Daoy (cell line): ENCODE data around the gene ERC2. TPM values are rescaled to one million over a fixed set of nuclear protein-coding genes. Genes with fewer than 3 reads are reported as not detected.
A peak's percentile ranks its signal among the peaks of the same experiment; 100 is the strongest.
"Not testable (repeated sequence)": the region's sequence is repeated elsewhere in the genome, so short reads cannot be mapped to it uniquely, and the experiment has no call there.

Source experiments
- DNase-seq: peaks from one replicate; pipeline ENCODE4 v3.0.0-alpha.2; 2015; ENCODE audit warnings: low read depth
- total RNA-seq: library from RNA; depleted of rRNA; stranded (reverse); fragments of >200 nt; shearing (Covaris generic); gene quantifications from 2 replicates; pipeline ENCODE4 v1.2.3, GENCODE V29; 2014

The ERC2 gene
- total RNA-seq, 1 experiment from 2014 or later = 1.7 TPM

DNA sequence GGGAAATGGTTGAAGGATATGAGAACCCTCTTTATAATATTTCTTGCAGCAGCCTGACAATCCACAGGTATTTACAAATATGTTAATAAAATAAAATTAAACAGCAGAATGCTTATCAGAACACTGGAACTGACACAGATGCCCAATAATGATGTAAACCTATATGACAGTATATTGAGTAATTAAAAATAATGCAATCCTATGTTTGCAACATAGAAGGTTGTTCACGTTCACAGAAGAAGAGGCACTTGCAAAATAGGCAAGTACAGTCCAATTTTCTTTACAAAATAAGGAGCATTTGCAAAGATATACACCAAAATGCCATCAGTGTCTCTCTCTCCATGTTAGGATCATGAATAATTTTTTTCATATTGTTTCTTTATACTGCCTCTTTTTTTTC lies 584.2 kb downstream of the ERC2 start:
- no peak for DNase-seq

DNA sequence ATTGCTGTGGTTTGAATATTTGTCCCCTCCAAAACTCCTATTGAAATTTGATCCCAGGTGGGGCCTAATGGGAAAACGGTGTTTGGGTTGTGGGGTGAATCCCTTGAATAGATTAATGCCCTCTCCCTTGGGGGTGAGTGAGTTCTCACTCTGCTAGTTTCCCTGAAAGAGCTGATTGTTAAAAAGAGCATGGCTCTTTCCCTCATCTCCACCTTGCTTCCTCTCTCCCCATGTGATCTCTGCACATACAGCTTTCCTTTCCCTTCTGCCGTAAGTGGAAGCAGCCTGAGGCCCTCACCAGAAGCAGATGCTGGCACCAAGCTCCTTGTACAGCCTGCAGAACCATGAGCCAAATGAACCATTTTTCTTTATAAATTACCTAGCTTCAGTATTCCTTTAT lies 586.3 kb downstream of the ERC2 start:
- DNase-seq = no peak

- DNase-seq = no peak
Measured at GRCh38 chr3:55880357-55880756, 587.9 kb downstream of the ERC2 start.

GRCh38 chr3:55879901-55880331 lies 588.4 kb downstream of the ERC2 start:
- DNase-seq = no peak

- DNase-seq = no peak
Measured at GRCh38 chr3:55877703-55878102, 590.6 kb downstream of the ERC2 start.

- no peak for DNase-seq
Measured at GRCh38 chr3:55876560-55876959, 591.7 kb downstream of the ERC2 start.

- no peak for DNase-seq
Measured at GRCh38 chr3:55875113-55875512, 593.2 kb downstream of the ERC2 start.

DNA sequence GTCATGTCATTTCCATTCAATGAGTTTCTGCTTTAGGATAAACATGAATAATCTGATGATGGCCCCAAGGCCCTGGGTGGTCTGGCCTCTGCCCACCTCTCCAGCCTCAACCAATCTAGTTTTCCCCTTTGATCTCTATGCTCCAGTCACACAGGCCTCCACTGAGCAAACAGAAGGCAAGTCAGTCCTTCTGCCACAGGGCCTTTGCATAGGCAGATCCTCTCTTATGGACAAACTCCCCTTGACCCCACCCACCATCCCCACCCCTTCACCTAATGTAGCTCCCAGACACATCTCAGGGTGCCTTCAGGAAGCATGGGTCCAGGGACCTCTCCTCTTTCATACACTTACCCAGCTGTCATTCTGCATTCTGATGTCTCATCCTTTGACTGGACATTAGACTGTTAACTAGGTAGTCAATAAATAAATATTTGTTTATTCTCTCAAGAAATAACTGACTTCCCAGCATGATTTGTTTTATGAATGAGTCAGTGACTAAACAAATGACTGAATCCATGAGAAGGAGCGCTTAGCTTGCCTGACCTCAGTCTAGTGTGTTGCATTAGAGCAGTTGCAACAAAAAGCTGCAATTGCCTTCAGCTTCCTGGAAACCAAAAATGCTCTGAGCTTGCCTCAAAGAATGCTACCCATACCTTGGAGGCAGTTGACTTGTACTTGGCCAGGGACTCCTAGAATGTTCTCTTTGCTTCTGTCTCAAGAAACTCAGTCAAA lies 594.6 kb downstream of the ERC2 start:
- DNase-seq = no peak

GRCh38 chr3:55870594-55870993 lies 597.7 kb downstream of the ERC2 start:
- no peak for DNase-seq

DNA sequence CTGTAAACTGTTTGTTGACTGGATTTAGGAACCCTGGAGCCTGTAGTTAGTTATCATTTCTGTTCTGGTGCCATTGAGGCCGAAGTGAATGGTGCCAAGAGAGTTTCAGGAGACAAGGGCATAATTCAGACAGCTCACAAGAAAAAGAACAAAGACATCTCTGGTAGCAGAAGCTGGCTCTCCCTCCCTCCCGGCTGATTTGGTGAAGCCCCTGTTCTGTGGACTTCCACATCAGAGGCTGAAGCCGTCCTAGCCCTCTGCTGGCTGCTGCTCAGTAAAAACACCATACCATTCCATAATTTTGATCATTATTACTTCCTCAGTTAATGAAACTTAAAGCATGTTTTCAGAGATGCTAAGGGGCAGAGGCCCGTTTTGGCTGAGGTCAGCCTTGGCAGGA lies 599.9 kb downstream of the ERC2 start:
- DNase-seq = no peak

- no peak for DNase-seq
Measured at GRCh38 chr3:55863028-55863427, 605.2 kb downstream of the ERC2 start.

DNA sequence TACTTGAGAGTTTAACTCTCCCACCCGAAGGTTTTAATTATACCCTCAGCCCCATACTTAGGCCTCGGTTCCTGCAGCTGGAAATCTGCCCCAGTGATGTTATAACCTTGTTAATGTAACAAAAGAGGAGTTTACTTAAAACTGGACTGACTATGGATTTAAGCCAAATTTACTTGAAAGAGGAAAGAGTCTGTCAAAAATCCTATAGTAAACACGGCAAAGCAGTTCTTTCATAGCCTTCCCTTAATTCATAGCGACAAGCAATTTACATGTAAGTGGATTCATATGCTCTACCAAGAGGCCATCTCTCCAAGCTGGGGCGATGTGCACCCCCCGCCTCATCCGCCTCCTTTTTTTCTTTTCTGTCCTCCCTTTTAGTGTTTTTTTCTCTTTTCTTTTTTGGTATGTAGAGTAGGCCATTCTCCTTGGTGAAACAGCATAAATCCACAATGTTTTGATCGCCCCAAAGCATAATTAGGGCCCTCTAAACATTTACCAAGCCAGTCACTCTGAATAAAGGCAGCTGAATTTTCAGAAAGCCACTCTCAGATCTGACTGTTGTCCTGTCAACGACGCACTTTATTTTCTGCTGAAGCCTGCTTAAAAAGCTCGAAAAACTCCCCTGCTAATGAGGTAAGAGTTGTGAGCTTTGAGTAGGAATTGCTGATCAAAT lies 608.1 kb downstream of the ERC2 start:
- no peak for DNase-seq

- no peak for DNase-seq
Measured at GRCh38 chr3:55859305-55859704, 609.0 kb downstream of the ERC2 start.

GRCh38 chr3:55858727-55859126 lies 609.5 kb downstream of the ERC2 start:
- DNase-seq = no peak

- DNase-seq = no peak
Measured at GRCh38 chr3:55858302-55858701, 610.0 kb downstream of the ERC2 start.

DNA sequence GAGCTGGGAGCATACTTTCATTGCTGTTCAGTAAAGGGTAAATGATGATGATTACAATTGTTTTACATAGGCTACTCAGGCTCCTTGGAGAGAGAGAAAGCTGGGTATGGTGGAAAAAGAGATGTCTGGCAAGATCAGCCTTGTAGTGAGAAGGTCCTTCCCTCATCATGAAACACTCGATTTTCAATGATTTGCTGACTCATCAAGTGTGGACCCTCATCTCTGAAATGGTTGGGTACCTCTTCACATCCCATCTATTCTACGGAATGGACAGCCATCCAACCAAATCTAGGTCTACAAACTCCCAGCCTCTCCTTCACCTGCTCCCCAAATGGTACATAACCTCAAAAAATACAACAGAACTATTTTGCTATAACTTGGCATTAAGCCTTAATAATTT lies 610.6 kb downstream of the ERC2 start:
- no peak for DNase-seq

GRCh38 chr3:55855311-55855710 lies 613.0 kb downstream of the ERC2 start:
- no peak for DNase-seq

GRCh38 chr3:55854494-55854893 lies 613.8 kb downstream of the ERC2 start:
- DNase-seq = no peak

DNA sequence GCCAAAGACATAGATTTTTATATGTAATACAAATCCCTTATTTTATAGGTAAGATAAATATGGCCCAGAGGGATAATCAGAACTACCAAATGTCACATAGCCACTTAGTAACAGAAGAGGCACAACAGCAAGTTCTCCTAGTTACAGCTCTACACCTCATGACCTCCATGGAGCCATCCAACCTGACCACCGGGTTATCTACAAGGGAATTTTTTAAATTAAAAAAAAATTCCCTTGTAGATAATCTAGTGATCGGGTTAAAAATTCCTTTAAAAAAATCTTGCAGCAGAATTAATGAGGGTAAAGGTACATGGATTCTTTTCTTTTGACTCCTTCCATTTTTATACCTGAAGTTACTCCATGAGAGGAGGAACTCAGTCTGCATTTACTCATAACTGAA lies 615.9 kb downstream of the ERC2 start:
- no peak for DNase-seq

GRCh38 chr3:55842204-55842603 lies 626.1 kb downstream of the ERC2 start:
- no peak for DNase-seq

- not testable (repeated sequence) for DNase-seq
Measured at GRCh38 chr3:55831876-55832275, 636.4 kb downstream of the ERC2 start.

- peak; percentile 8 for DNase-seq
Measured at GRCh38 chr3:55828712-55829111, 639.6 kb downstream of the ERC2 start.

DNA sequence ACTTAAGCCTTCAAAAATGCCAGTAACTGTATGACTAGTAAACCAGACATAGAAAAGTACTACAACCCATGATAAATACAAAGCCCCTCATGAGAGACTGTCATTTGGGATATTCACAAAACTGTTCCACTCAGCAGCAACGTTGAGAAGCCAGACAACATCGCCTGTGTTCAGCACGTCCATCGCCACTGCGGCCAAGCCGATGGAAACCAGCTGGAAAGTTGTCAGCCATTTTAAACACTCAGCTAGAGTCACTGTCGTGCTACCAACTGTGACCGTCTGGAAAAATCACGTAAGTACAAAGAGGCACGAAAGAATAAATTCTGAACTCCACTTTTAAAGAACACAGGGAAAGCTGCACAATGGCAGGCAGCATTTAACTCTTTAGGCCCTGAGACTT lies 640.5 kb downstream of the ERC2 start:
- DNase-seq = no peak
